Kidney (tissue), 14 donors: Measurements from ENCODE around the gene GFM1. TPM values are rescaled to one million over a fixed set of nuclear protein-coding genes. Genes with fewer than 3 reads are reported as not detected.
"Not testable (repeated sequence)": the region's sequence is repeated elsewhere in the genome, so short reads cannot be mapped to it uniquely, and the experiment has no call there.

Source experiments
- DNase-seq, 5 donors: peaks; one replicate each; pipeline ENCODE4 v3.0.0-alpha.2; 2013 to 2020
- FAIRE-seq: peaks from 2 replicates; lab custom pipeline; 2012; peaks lifted over from hg19 to GRCh38; lab: Jason Lieb, UNC
- H3K27ac ChIP-seq, 2 donors: one replicate each; pipeline ENCODE4 v1.7.0; 2013; ENCODE audit warnings: low read depth in 2 of 2, low read length in 2 of 2, inconsistent platforms in 1 of 2
- H3K27me3 ChIP-seq: one replicate; pipeline ENCODE4 v1.7.1; 2013; ENCODE audit warnings: low read length, inconsistent platforms; ENCODE audit not compliant: control insufficient read depth, insufficient read depth
- H3K36me3 ChIP-seq, 3 donors: one replicate each; pipeline versions ENCODE4 v1.7.0 to v1.7.1; 2013; ENCODE audit warnings: low read length in 3 of 3, control low read depth in 1 of 3, inconsistent platforms in 1 of 3; ENCODE audit not compliant: insufficient read depth in 3 of 3, control insufficient read depth in 2 of 3
- H3K4me1 ChIP-seq, 3 donors: one replicate each; pipeline versions ENCODE4 v1.7.0 to v1.7.1; 2013; ENCODE audit warnings: low read length in 3 of 3, inconsistent platforms in 1 of 3, low read depth in 1 of 3; ENCODE audit not compliant: control insufficient read depth in 2 of 3, insufficient read depth in 2 of 3
- H3K4me3 ChIP-seq, 3 donors: one replicate each; pipeline versions ENCODE4 v1.7.0 to v1.8.1; 2013; ENCODE audit warnings: low read length in 3 of 3, control low read depth in 1 of 3, inconsistent platforms in 1 of 3
- H3K9ac ChIP-seq, 3 donors: one replicate each; pipeline versions ENCODE4 v1.7.0 to v1.7.1; 2013; ENCODE audit warnings: low read length in 3 of 3, control low read depth in 1 of 3, inconsistent platforms in 1 of 3
- H3K9me3 ChIP-seq, 3 donors: one replicate each; pipeline versions ENCODE4 v1.7.0 to v1.7.1; 2013; ENCODE audit warnings: low read length in 3 of 3, control low read depth in 1 of 3, inconsistent platforms in 1 of 3; ENCODE audit not compliant: control insufficient read depth in 2 of 3, insufficient read depth in 1 of 3
- intact Hi-C: fragments of 100-400 bp; cut with DNase I; formaldehyde crosslinking; loops from one replicate; pipeline ENCODE4 v1.11.1; 2022
- polyA plus RNA-seq: library from polyadenylated mRNA; stranded (reverse); fragments of 350-450 nt; fragmentation: Illumina TruSeq; extraction: RNeasy Lipid Tissue Mini Kit (QIAGEN cat#74804); gene quantifications from one replicate; pipeline ENCODE4 v1.2.3, GENCODE V29; 2014; ENCODE audit warnings: low read depth, low replicate concordance; ENCODE audit not compliant: insufficient read depth
- total RNA-seq: library from RNA; stranded (reverse); fragmentation: NEBNext Ultra II Directional; extraction: Animal tissue kit (Norgen Biotek cat#: 25700); gene quantifications from one replicate; pipeline ENCODE4 v1.2.1, GENCODE V29; 2021
- TF ChIP-seq, protein P1 (sequence below): IDR thresholded peaks from 3 replicates; pipeline ENCODE4 v1.5.1; 2012; ENCODE audit warnings: mild to moderate bottlenecking, moderate library complexity, borderline replicate concordance; ENCODE audit not compliant: insufficient read depth; ENCODE audit errors: extremely low read depth
- donor health status: control.
- donor health status: control.
- donor health status: control.
- donor health status: control.
- donor health status: control.
- donor health status: DM: yes; HTN: yes; CAD: no.
- donor health status: Normal renal cell carcinoma (clear cell type).

Gene GFM1
- total and polyA plus RNA-seq, 2 donors from 2014 or later: 21.9 to 49.3 TPM

GRCh38 chr3:158685159-158685558, 40.8 kb downstream of the GFM1 start:
- TF ChIP-seq, protein P1, sequence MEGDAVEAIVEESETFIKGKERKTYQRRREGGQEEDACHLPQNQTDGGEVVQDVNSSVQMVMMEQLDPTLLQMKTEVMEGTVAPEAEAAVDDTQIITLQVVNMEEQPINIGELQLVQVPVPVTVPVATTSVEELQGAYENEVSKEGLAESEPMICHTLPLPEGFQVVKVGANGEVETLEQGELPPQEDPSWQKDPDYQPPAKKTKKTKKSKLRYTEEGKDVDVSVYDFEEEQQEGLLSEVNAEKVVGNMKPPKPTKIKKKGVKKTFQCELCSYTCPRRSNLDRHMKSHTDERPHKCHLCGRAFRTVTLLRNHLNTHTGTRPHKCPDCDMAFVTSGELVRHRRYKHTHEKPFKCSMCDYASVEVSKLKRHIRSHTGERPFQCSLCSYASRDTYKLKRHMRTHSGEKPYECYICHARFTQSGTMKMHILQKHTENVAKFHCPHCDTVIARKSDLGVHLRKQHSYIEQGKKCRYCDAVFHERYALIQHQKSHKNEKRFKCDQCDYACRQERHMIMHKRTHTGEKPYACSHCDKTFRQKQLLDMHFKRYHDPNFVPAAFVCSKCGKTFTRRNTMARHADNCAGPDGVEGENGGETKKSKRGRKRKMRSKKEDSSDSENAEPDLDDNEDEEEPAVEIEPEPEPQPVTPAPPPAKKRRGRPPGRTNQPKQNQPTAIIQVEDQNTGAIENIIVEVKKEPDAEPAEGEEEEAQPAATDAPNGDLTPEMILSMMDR: no peak
- Histone ChIP-seq H3K36me3 (peaks cover 0 to 2% (median 2%) of the 10 kb centered on the region in 3 donors), H3K4me1 (no peaks in the 10 kb centered on the region), H3K27ac (no peak overlapping the region), H3K27me3 (no peaks in the 10 kb centered on the region), H3K9me3 (no peaks in the 10 kb centered on the region), H3K9ac (no peak overlapping the region), H3K4me3 (no peak overlapping the region)
- DNase-seq (no peak), FAIRE-seq (no peak)
- intact Hi-C loops: no loop called here

DNA sequence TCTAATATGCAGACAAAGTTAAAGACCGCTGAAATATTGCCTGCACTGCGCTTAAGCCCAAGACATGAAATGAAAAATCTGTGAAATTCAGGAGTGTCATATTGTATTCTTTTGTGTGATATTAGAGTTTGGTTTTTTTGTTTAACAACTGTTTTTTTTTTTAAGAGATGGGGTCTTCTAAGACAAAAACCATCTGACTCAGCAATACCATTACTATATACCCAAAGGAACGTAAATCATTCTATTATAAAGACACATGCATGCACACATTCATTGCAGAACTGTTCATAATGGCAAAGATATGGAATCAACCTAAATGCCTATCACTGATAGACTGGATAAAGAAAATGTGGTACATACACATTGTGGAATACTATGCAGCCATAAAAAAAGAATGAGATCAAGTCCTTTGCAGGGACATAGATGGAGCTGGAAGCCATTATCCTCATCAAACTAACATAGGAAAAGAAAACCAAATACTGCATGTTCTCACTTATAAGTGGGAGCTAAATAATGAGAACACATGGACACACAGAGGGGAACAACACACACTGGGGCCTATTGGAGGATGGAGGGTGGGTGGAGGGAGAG, 49.6 kb downstream of the GFM1 start:
- FAIRE-seq, H3K27ac ChIP-seq, H3K36me3 ChIP-seq, H3K9ac ChIP-seq, H3K27me3 ChIP-seq, DNase-seq, H3K4me3 ChIP-seq, H3K4me1 ChIP-seq, intact Hi-C loops, H3K9me3 ChIP-seq: not testable (repeated sequence)

DNA sequence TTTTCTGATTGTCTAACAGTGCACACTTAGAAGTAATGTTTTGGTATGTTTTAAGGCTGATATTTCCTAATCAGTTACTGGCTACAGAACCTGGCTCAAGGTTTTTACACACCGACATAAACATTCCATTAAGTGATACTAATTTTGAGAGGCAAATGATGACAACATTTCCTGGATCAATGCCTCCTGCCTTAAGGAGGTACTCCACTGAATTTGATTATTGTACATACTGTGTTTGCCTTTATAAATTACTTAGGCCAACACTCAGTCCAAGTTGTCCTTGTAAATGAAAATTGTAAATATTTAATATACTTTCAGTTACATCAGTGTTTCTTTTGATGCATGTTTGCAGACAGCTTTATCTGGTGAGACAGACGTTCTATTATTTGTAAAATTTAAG, 52.3 kb downstream of the GFM1 start:
- TF ChIP-seq, protein P1: no peak
- no peaks in the 10 kb centered on the region for H3K27me3 ChIP-seq
- DNase-seq: no peak
- H3K36me3 ChIP-seq: peaks cover 0 to 6% (median 0%) of the 10 kb centered on the region in 3 donors
- no peaks in the 10 kb centered on the region for H3K4me1 ChIP-seq
- no peak overlapping the region for H3K9ac ChIP-seq
- no peak overlapping the region for H3K27ac ChIP-seq
- H3K4me3 ChIP-seq: no peak overlapping the region
- H3K9me3 ChIP-seq: no peaks in the 10 kb centered on the region
- intact Hi-C loops: no loop called here
- FAIRE-seq: no peak

DNA sequence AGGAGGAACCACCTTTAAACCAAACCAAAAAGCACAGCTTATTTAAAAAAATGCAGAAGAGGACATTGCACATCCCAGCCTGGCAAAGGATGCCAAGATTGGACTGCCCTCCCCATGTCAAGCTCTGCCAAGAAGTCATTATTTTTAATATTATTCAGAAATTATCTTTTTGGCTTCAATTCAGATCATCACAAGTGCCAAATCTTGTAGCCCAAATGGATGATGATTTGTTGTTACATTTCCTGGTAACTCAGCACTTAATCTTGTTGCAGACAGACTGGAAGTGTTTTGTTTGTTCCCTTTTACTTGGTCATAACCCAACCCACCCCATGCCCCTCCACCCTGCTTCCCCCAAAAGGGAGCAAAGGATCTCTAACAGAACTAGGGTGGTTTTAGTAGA, 56.2 kb downstream of the GFM1 start:
- DNase-seq: no peak
- no peaks in the 10 kb centered on the region for H3K4me1 ChIP-seq
- H3K27ac ChIP-seq: no peak overlapping the region
- H3K27me3 ChIP-seq: no peaks in the 10 kb centered on the region
- no peak for FAIRE-seq
- H3K9me3 ChIP-seq: no peaks in the 10 kb centered on the region
- intact Hi-C loops: no loop called here
- H3K36me3 ChIP-seq: no peaks in the 10 kb centered on the region
- H3K4me3 ChIP-seq: no peak overlapping the region
- TF ChIP-seq, protein P1: no peak
- H3K9ac ChIP-seq: no peak overlapping the region
